ENCODE results near the gene HACD2. TPM values are rescaled to one million over a fixed set of nuclear protein-coding genes. Genes with fewer than 3 reads are reported as not detected.

The HACD2 gene
- total and polyA plus RNA-seq, 10 of the 15 experiments (the other 5 are each of a cell fraction or from before 2014, with no cell fraction given): 9.1 to 30.0 (median 18.8) TPM

GRCh38 chr3:123480428-123480827 is 104.4 kb downstream of the HACD2 start (continued):
- TF ChIP-seq ZNF207 (IDR thresholded peaks at IDR 0.05; ENCODE audit: borderline replicate concordance) (no peak), GATAD2B (conservative IDR thresholded peaks at IDR 0.05; ENCODE audit: low read depth) (peak; percentile 46; the same call in 1 of the 2 replicates), IRF4 (IDR thresholded peaks at IDR 0.05; ENCODE audit: low read depth, low read length) (no peak), CBX5 (IDR thresholded peaks at IDR 0.05; ENCODE audit: low read depth) (no peak), MTA2 (IDR thresholded peaks at IDR 0.05; ENCODE audit: low read depth) (peak; percentile 51; the same call in 1 of the 2 replicates), SIX5 (IDR thresholded peaks at IDR 0.05; ENCODE audit: low read depth, low read length, severe bottlenecking) (no peak), USF2 (IDR thresholded peaks at IDR 0.05; ENCODE audit: borderline replicate concordance, low read depth, low read length) (no peak), IKZF1 (conservative IDR thresholded peaks at IDR 0.05) (peak; percentile 77), HDAC2 (IDR thresholded peaks at IDR 0.05) (no peak), SUZ12 (IDR thresholded peaks at IDR 0.05; ENCODE audit: unreplicated experiment) (no peak), NR2F1 (conservative IDR thresholded peaks at IDR 0.05) (peak; percentile 48; the same call in 1 of the 2 replicates), POU2F2 (IDR thresholded peaks at IDR 0.05; ENCODE audit: borderline replicate concordance, low read depth, low read length) (no peak), CHD4 (IDR thresholded peaks at IDR 0.05) (no peak), MAX (IDR thresholded peaks at IDR 0.05; ENCODE audit: low read depth, low read length) (no peak), BHLHE40 (IDR thresholded peaks at IDR 0.05; ENCODE audit: borderline replicate concordance in 1 of 2, low read depth in 2 of 2, low read length in 1 of 2) (peak; percentile 89 to 95), DPF2 (IDR thresholded peaks at IDR 0.05) (0 out of 2 replicates have a peak, but pooled peaks have one; percentile 37), NR2C2 (IDR thresholded peaks at IDR 0.05; ENCODE audit: borderline replicate concordance, control insufficient read depth, insufficient read length, low read depth) (no peak), IKZF2 (IDR thresholded peaks at IDR 0.05) (peak; percentile 66 to 67; a peak in 2 of 4 replicates), RUNX3 (IDR thresholded peaks at IDR 0.05; ENCODE audit: low read length) (peak; percentile 30; the same call in 1 of the 2 replicates)
- TF ChIP-seq, protein P1, sequence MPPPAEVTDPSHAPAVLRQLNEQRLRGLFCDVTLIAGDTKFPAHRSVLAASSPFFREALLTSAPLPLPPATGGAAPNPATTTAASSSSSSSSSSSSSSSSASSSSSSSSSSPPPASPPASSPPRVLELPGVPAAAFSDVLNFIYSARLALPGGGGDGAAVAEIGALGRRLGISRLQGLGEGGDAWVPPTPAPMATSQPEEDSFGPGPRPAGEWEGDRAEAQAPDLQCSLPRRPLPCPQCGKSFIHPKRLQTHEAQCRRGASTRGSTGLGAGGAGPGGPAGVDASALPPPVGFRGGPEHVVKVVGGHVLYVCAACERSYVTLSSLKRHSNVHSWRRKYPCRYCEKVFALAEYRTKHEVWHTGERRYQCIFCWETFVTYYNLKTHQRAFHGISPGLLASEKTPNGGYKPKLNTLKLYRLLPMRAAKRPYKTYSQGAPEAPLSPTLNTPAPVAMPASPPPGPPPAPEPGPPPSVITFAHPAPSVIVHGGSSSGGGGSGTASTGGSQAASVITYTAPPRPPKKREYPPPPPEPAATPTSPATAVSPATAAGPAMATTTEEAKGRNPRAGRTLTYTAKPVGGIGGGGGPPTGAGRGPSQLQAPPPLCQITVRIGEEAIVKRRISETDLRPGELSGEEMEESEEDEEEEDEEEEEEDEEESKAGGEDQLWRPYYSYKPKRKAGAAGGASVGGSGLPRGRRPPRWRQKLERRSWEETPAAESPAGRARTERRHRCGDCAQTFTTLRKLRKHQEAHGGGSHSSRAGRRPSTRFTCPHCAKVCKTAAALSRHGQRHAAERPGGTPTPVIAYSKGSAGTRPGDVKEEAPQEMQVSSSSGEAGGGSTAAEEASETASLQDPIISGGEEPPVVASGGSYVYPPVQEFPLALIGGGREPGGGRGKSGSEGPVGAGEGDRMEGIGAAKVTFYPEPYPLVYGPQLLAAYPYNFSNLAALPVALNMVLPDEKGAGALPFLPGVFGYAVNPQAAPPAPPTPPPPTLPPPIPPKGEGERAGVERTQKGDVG (CRISPR knock-in tag; IDR thresholded peaks at IDR 0.05): no peak
- TF ChIP-seq, protein P2, sequence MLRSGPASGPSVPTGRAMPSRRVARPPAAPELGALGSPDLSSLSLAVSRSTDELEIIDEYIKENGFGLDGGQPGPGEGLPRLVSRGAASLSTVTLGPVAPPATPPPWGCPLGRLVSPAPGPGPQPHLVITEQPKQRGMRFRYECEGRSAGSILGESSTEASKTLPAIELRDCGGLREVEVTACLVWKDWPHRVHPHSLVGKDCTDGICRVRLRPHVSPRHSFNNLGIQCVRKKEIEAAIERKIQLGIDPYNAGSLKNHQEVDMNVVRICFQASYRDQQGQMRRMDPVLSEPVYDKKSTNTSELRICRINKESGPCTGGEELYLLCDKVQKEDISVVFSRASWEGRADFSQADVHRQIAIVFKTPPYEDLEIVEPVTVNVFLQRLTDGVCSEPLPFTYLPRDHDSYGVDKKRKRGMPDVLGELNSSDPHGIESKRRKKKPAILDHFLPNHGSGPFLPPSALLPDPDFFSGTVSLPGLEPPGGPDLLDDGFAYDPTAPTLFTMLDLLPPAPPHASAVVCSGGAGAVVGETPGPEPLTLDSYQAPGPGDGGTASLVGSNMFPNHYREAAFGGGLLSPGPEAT (IDR thresholded peaks at IDR 0.05; ENCODE audit: low read depth): peak; percentile 43; the same call in 1 of the 2 replicates
